CD14-positive monocyte (primary cell): ENCODE measurements around the gene NTNG1. TPM values are rescaled to one million over a fixed set of nuclear protein-coding genes. Genes with fewer than 3 reads are reported as not detected.

Experiments used
- DNase-seq, 3 donors: peaks; one replicate each; pipeline ENCODE4 v3.0.0-alpha.2; 2011 to 2022
- H2AFZ ChIP-seq: 2 replicates; pipeline ENCODE4 v1.6.0; 2012; ENCODE audit warnings: mild to moderate bottlenecking, low read depth, low read length, inconsistent platforms; ENCODE audit not compliant: insufficient read depth, poor library complexity, severe bottlenecking
- H3K27ac ChIP-seq, 2 donors: 1 replicate in 1 of 2; 2 replicates in 1 of 2; pipeline ENCODE4 v1.5.1; 2012 to 2013; ENCODE audit warnings: low read length in 2 of 2, control low read depth in 1 of 2, inconsistent platforms in 1 of 2, low read depth in 1 of 2, mild to moderate bottlenecking in 1 of 2
- H3K27me3 ChIP-seq, 2 donors: one replicate each; pipeline versions ENCODE4 v1.6.0 to v1.6.1; 2011 to 2013; ENCODE audit warnings: low read length in 2 of 2; ENCODE audit not compliant: control insufficient read depth in 2 of 2, insufficient read depth in 2 of 2
- H3K36me3 ChIP-seq, 2 donors: replicated peaks in 1 of 2; 1 replicate in 1 of 2; 2 replicates in 1 of 2; pipeline versions ENCODE4 v1.5.1 to v1.6.1; 2012 to 2013; ENCODE audit warnings: low read length in 2 of 2, control low read depth in 1 of 2, inconsistent platforms in 1 of 2, mild to moderate bottlenecking in 1 of 2; ENCODE audit not compliant: insufficient read depth in 2 of 2, control insufficient read depth in 1 of 2
- H3K4me1 ChIP-seq, 2 donors: 1 replicate in 1 of 2; 2 replicates in 1 of 2; pipeline versions ENCODE4 v1.5.1 to v1.6.1; 2012 to 2013; ENCODE audit warnings: low read length in 2 of 2, control low read depth in 1 of 2, inconsistent platforms in 1 of 2, mild to moderate bottlenecking in 1 of 2, moderate library complexity in 1 of 2; ENCODE audit not compliant: insufficient read depth in 2 of 2, control insufficient read depth in 1 of 2
- H3K4me2 ChIP-seq: replicated peaks from 2 replicates; pipeline ENCODE3; 2012; ENCODE audit warnings: low read length, moderate library complexity, mild to moderate bottlenecking; ENCODE audit not compliant: poor library complexity, severe bottlenecking; ENCODE audit errors: extremely low read depth
- H3K4me3 ChIP-seq, 3 experiments: fragments of 200-600 bp in 1 of 3; sonication (generic) in 1 of 3; replicated peaks in 1 of 3; 1 replicate in 2 of 3; 2 replicates in 1 of 3; pipeline ENCODE4 v1.5.1; 2011 to 2013; ENCODE audit warnings: low read length in 3 of 3, mild to moderate bottlenecking in 3 of 3, control low read depth in 2 of 3, low read depth in 2 of 3, inconsistent platforms in 1 of 3, moderate library complexity in 1 of 3
- H3K79me2 ChIP-seq: 2 replicates; pipeline ENCODE4 v1.6.0; 2012; ENCODE audit warnings: mild to moderate bottlenecking, control low read depth, inconsistent platforms, low read length, moderate library complexity; ENCODE audit not compliant: insufficient read depth
- H3K9ac ChIP-seq: 2 replicates; pipeline ENCODE4 v1.6.0; 2017; ENCODE audit warnings: low read length, mild to moderate bottlenecking; ENCODE audit not compliant: insufficient read depth, poor library complexity, severe bottlenecking
- H3K9me3 ChIP-seq, 2 donors: replicated peaks in 1 of 2; 1 replicate in 1 of 2; 2 replicates in 1 of 2; pipeline versions ENCODE4 v1.5.1 to v1.6.1; 2012 to 2013; ENCODE audit warnings: low read length in 2 of 2, control low read depth in 1 of 2; ENCODE audit not compliant: control insufficient read depth in 1 of 2, insufficient read depth in 1 of 2
- H4K20me1 ChIP-seq: 2 replicates; pipeline ENCODE4 v1.6.0; 2012; ENCODE audit warnings: mild to moderate bottlenecking, low read length, control low read depth, moderate library complexity; ENCODE audit not compliant: insufficient read depth
- H3K27ac Mint-ChIP-seq, 7 donors: one replicate each; pipeline ENCODE4 v1.8.0; 2020; ENCODE audit warnings: mild to moderate bottlenecking in 7 of 7, mixed read lengths in 7 of 7, moderate library complexity in 6 of 7, inconsistent platforms in 2 of 7
- H3K27me3 Mint-ChIP-seq, 3 donors: one replicate each; pipeline ENCODE4 v1.8.0; 2021 to 2022; ENCODE audit warnings: low read depth in 3 of 3, mild to moderate bottlenecking in 3 of 3, mixed read lengths in 3 of 3, moderate library complexity in 3 of 3, inconsistent platforms in 1 of 3
- H3K36me3 Mint-ChIP-seq, 2 donors: one replicate each; pipeline ENCODE4 v1.8.0; 2020; ENCODE audit warnings: mixed read lengths in 2 of 2, inconsistent platforms in 1 of 2, mild to moderate bottlenecking in 1 of 2
- H3K4me1 Mint-ChIP-seq: one replicate; pipeline ENCODE4 v1.8.0; 2020; ENCODE audit warnings: mild to moderate bottlenecking, mixed read lengths
- H3K4me3 Mint-ChIP-seq, 2 donors: one replicate each; pipeline ENCODE4 v1.8.0; 2020; ENCODE audit warnings: mild to moderate bottlenecking in 2 of 2, mixed read lengths in 2 of 2, moderate library complexity in 1 of 2
- H3K9me3 Mint-ChIP-seq, 7 donors: one replicate each; pipeline ENCODE4 v1.8.0; 2020 to 2022; ENCODE audit warnings: mixed read lengths in 7 of 7, mild to moderate bottlenecking in 6 of 7, moderate library complexity in 6 of 7, inconsistent platforms in 2 of 7
- CTCF ChIP-seq: fragments of 200-600 bp; IDR thresholded peaks from one replicate; pipeline ENCODE4 v1.8.0; 2022; ENCODE audit warnings: antibody characterized with exemption, mild to moderate bottlenecking
- WGBS: methylation state at CpG from one replicate; pipeline ENCODE4 v1.1.5; 2013; ENCODE audit warnings: missing lambda C conversion rate; ENCODE audit not compliant: insufficient coverage; 5-methylcytosine and 5-hydroxymethylcytosine counted together
- intact Hi-C, 2 donors: fragments of 100-400 bp; cut with micrococcal nuclease; formaldehyde crosslinking; loops; one replicate each; pipeline versions ENCODE4 v1.15.0 to v1.15.1; 2023
- polyA plus RNA-seq, 3 donors: library from polyadenylated mRNA; depleted of rRNA in 1 of 3; unstranded in 2 of 3; stranded (reverse) in 1 of 3; fragments of 300-500 nt in 2 of 3; fragments of >200 nt in 1 of 3; fragmentation: Illumina TruSeq in 2 of 3; gene quantifications; 1 replicate in 2 of 3; 2 replicates in 1 of 3; pipeline ENCODE4 v1.2.3, GENCODE V29; 2012 to 2021

NTNG1 gene
- polyA plus RNA-seq, 3 donors = not detected

GRCh38 chr1:107323784-107324183 is 182.9 kb downstream of the NTNG1 start:
- no peak overlapping the region for H3K4me2 ChIP-seq
- H3K4me1 Mint-ChIP-seq = no peaks in the 10 kb centered on the region
- intact Hi-C loops = no loop called here
- peaks cover 0 to 2% (median 0%) of the 10 kb centered on the region in 7 donors for H3K9me3 Mint-ChIP-seq
- H3K36me3 ChIP-seq = no peaks in the 10 kb centered on the region
- H3K27me3 Mint-ChIP-seq = no peaks in the 10 kb centered on the region
- WGBS = no CpG with 5 or more reads among the region's 3 CpGs
- no peak for DNase-seq
- no peaks in the 10 kb centered on the region for H3K79me2 ChIP-seq
- no peaks in the 10 kb centered on the region for H3K27me3 ChIP-seq
- no peak overlapping the region for H3K4me3 Mint-ChIP-seq
- no peak for TF ChIP-seq CTCF
- no peaks in the 10 kb centered on the region for H4K20me1 ChIP-seq
- no peak overlapping the region for H3K4me3 ChIP-seq
- no peak overlapping the region for H3K9ac ChIP-seq
- no peak overlapping the region for H3K27ac Mint-ChIP-seq
- no peaks in the 10 kb centered on the region for H3K4me1 ChIP-seq
- no peaks in the 10 kb centered on the region for H3K9me3 ChIP-seq
- H3K36me3 Mint-ChIP-seq = no peaks in the 10 kb centered on the region
- no peak overlapping the region for H2AFZ ChIP-seq
- H3K27ac ChIP-seq = no peak overlapping the region

- WGBS = 83% methylated on average over 2 of the region's 2 CpGs
- H3K4me3 ChIP-seq = no peak overlapping the region
- H3K36me3 Mint-ChIP-seq = no peaks in the 10 kb centered on the region
- H3K27ac ChIP-seq = no peak overlapping the region
- no peak overlapping the region for H3K27ac Mint-ChIP-seq
- H4K20me1 ChIP-seq = no peaks in the 10 kb centered on the region
- H3K4me1 Mint-ChIP-seq = no peaks in the 10 kb centered on the region
- H2AFZ ChIP-seq = no peak overlapping the region
- peaks cover 0 to 5% (median 0%) of the 10 kb centered on the region in 7 donors for H3K9me3 Mint-ChIP-seq
- no peaks in the 10 kb centered on the region for H3K36me3 ChIP-seq
- TF ChIP-seq CTCF = no peak
- H3K9me3 ChIP-seq = no peaks in the 10 kb centered on the region
- H3K4me1 ChIP-seq = no peaks in the 10 kb centered on the region
- H3K79me2 ChIP-seq = no peaks in the 10 kb centered on the region
- no peak for DNase-seq
- no peaks in the 10 kb centered on the region for H3K27me3 Mint-ChIP-seq
- no peak overlapping the region for H3K4me3 Mint-ChIP-seq
- no peaks in the 10 kb centered on the region for H3K27me3 ChIP-seq
- H3K9ac ChIP-seq = no peak overlapping the region
- H3K4me2 ChIP-seq = no peak overlapping the region
- intact Hi-C loops = no loop called here
Measured at GRCh38 chr1:107326824-107327445, 186.1 kb downstream of the NTNG1 start.
